ENCODE results near the gene NECTIN4.

DNA sequence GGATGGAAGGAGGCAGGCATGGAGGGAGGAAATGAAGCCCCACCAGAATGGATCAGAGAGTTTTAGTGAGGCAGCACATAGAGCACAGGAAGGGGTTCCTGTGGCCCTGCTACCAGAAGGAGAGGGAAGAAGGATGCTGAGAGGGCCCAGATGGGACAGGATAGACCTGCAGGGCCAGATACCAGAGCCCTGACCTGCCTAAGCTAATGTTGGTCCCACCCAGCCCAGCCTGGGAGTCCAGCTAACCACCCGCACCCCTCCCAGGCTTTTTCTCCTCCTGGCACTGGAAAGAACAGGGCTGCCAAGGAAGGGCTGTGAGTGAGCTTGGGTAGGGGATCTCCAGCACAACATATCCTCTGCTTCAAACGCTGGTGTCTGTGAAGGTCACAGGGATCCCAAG, 6.9 kb downstream of the NECTIN4 start:
- TF ChIP-seq, protein P1, sequence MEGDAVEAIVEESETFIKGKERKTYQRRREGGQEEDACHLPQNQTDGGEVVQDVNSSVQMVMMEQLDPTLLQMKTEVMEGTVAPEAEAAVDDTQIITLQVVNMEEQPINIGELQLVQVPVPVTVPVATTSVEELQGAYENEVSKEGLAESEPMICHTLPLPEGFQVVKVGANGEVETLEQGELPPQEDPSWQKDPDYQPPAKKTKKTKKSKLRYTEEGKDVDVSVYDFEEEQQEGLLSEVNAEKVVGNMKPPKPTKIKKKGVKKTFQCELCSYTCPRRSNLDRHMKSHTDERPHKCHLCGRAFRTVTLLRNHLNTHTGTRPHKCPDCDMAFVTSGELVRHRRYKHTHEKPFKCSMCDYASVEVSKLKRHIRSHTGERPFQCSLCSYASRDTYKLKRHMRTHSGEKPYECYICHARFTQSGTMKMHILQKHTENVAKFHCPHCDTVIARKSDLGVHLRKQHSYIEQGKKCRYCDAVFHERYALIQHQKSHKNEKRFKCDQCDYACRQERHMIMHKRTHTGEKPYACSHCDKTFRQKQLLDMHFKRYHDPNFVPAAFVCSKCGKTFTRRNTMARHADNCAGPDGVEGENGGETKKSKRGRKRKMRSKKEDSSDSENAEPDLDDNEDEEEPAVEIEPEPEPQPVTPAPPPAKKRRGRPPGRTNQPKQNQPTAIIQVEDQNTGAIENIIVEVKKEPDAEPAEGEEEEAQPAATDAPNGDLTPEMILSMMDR (conservative IDR thresholded peaks at IDR 0.05; ENCODE audit: low read length): no peak
- no peak for TF ChIP-seq EZH2phosphoT487 (IDR thresholded peaks at IDR 0.05; ENCODE audit: borderline replicate concordance, low read depth, low read length)
